GM21381 (cell line): Measurements from ENCODE around the gene SETMAR.
A peak's percentile ranks its signal among the peaks of the same experiment; 100 is the strongest.
"Not testable (repeated sequence)": the region's sequence is repeated elsewhere in the genome, so short reads cannot be mapped to it uniquely, and the experiment has no call there.

Experiments used
- ATAC-seq: cut with Tn5 transposase; IDR thresholded peaks from one replicate; pipeline ENCODE4 v1.9.1; 2021; ENCODE audit warnings: mild to moderate bottlenecking, moderate library complexity; ENCODE audit not compliant: unreplicated experiment

SETMAR gene

GRCh38 chr3:4303187-4304123 lies at the start of gene SETMAR:
SETMAR (plus strand) TSS chr3:4303369; CDS start chr3:4303371, 2 bp downstream.
- peak; percentile 98 for ATAC-seq

- ATAC-seq: no peak
These were observed 41.8 kb upstream of the SETMAR start for GRCh38 chr3:4261406-4261805.

GRCh38 chr3:4264040-4264439 lies 39.1 kb upstream of the SETMAR start:
- no peak for ATAC-seq

GRCh38 chr3:4270720-4271119 lies 32.4 kb upstream of the SETMAR start:
- no peak for ATAC-seq

GRCh38 chr3:4271834-4272233 lies 31.3 kb upstream of the SETMAR start:
- no peak for ATAC-seq

- ATAC-seq: no peak
These were observed 23.6 kb upstream of the SETMAR start for GRCh38 chr3:4279516-4280105.

- ATAC-seq: no peak
These were observed 21.2 kb upstream of the SETMAR start for GRCh38 chr3:4281991-4282390.

GRCh38 chr3:4284865-4285264 lies 18.3 kb upstream of the SETMAR start:
- no peak for ATAC-seq

GRCh38 chr3:4289044-4289443 lies 14.1 kb upstream of the SETMAR start:
- ATAC-seq: no peak

GRCh38 chr3:4290272-4290893 lies 12.8 kb upstream of the SETMAR start:
- ATAC-seq: peak; percentile 78

- no peak for ATAC-seq
These were observed 10.9 kb upstream of the SETMAR start for GRCh38 chr3:4292301-4292700.

GRCh38 chr3:4294616-4295327 lies 8.4 kb upstream of the SETMAR start:
- no peak for ATAC-seq

- ATAC-seq: not testable (repeated sequence)
These were observed 6.7 kb upstream of the SETMAR start for GRCh38 chr3:4296454-4296853.

- no peak for ATAC-seq
These were observed 5.7 kb upstream of the SETMAR start for GRCh38 chr3:4297486-4297885.

GRCh38 chr3:4302747-4303146 lies 422 bp upstream of the SETMAR start:
- ATAC-seq: no peak

- not testable (repeated sequence) for ATAC-seq
These were observed 2.0 kb downstream of the SETMAR start for GRCh38 chr3:4305210-4305609.

- no peak for ATAC-seq
These were observed 2.9 kb downstream of the SETMAR start for GRCh38 chr3:4306091-4306490.

GRCh38 chr3:4306860-4307259 lies 3.7 kb downstream of the SETMAR start:
- no peak for ATAC-seq

GRCh38 chr3:4309491-4310128 lies 6.4 kb downstream of the SETMAR start:
- no peak for ATAC-seq

- no peak for ATAC-seq
These were observed 7.8 kb downstream of the SETMAR start for GRCh38 chr3:4310971-4311370.

GRCh38 chr3:4311496-4311895 lies 8.3 kb downstream of the SETMAR start:
- no peak for ATAC-seq
